GM18507 (cell line): ENCODE results near the gene SACS.
"Not testable (repeated sequence)": the region's sequence is repeated elsewhere in the genome, so short reads cannot be mapped to it uniquely, and the experiment has no call there.

Source experiments
- DNase-seq: peaks from one replicate; pipeline ENCODE4 v3.0.0; 2011; ENCODE audit warnings: low read depth; ENCODE audit not compliant: insufficient read length; ENCODE audit errors: extremely low spot score
- FAIRE-seq: peaks from 2 replicates; lab custom pipeline; 2011; peaks lifted over from hg19 to GRCh38; lab: Jason Lieb, UNC

The SACS gene

GRCh38 chr13:23421596-23421995 is 11.9 kb downstream of the SACS start:
- no peak for FAIRE-seq
- DNase-seq, result no peak

GRCh38 chr13:23418776-23419683 is 14.5 kb downstream of the SACS start:
- no peak for DNase-seq
- no peak for FAIRE-seq

GRCh38 chr13:23414682-23415081 is 18.8 kb downstream of the SACS start:
- DNase-seq (no peak), FAIRE-seq (no peak)

- FAIRE-seq, result no peak
- no peak for DNase-seq
These were observed 21.8 kb downstream of the SACS start for GRCh38 chr13:23411706-23412105.

- DNase-seq (no peak), FAIRE-seq (no peak)
These were observed 22.3 kb downstream of the SACS start for GRCh38 chr13:23411220-23411619.

- FAIRE-seq (no peak), DNase-seq (no peak)
These were observed 25.5 kb downstream of the SACS start for GRCh38 chr13:23408026-23408425.

- DNase-seq, FAIRE-seq: not testable (repeated sequence)
These were observed 32.3 kb downstream of the SACS start for GRCh38 chr13:23401156-23401555.

- no peak for DNase-seq
- FAIRE-seq, result no peak
These were observed 34.2 kb downstream of the SACS start for GRCh38 chr13:23399347-23399746.

GRCh38 chr13:23394821-23395220 is 38.7 kb downstream of the SACS start:
- FAIRE-seq (no peak), DNase-seq (no peak)

- no peak for FAIRE-seq
- DNase-seq, result no peak
These were observed 40.4 kb downstream of the SACS start for GRCh38 chr13:23392925-23393645.

- FAIRE-seq (no peak), DNase-seq (no peak)
These were observed 41.2 kb downstream of the SACS start for GRCh38 chr13:23392313-23392712.

- FAIRE-seq (no peak), DNase-seq (no peak)
These were observed 41.8 kb downstream of the SACS start for GRCh38 chr13:23391752-23392151.

- FAIRE-seq (peak; percentile 88), DNase-seq (no peak)
These were observed 47.0 kb downstream of the SACS start for GRCh38 chr13:23386533-23386932.

GRCh38 chr13:23385931-23386330 is 47.6 kb downstream of the SACS start:
- no peak for FAIRE-seq
- DNase-seq, result no peak

GRCh38 chr13:23384111-23384510 is 49.4 kb downstream of the SACS start:
- DNase-seq, result peak; percentile 25
- FAIRE-seq, result peak; percentile 89

GRCh38 chr13:23383151-23383550 is 50.4 kb downstream of the SACS start:
- DNase-seq, result no peak
- FAIRE-seq, result no peak

GRCh38 chr13:23381866-23382265 is 51.6 kb downstream of the SACS start:
- no peak for DNase-seq
- no peak for FAIRE-seq

- DNase-seq, result no peak
- no peak for FAIRE-seq
These were observed 53.0 kb downstream of the SACS start for GRCh38 chr13:23380534-23380933.

- peak; percentile 30 for DNase-seq
- peak; percentile 91 for FAIRE-seq
These were observed 55.4 kb downstream of the SACS start for GRCh38 chr13:23377983-23378632.

- no peak for FAIRE-seq
- DNase-seq, result no peak
These were observed 55.9 kb downstream of the SACS start for GRCh38 chr13:23377579-23377978.
